ENCODE measurements around the gene PAK6.

PAK6 gene

DNA sequence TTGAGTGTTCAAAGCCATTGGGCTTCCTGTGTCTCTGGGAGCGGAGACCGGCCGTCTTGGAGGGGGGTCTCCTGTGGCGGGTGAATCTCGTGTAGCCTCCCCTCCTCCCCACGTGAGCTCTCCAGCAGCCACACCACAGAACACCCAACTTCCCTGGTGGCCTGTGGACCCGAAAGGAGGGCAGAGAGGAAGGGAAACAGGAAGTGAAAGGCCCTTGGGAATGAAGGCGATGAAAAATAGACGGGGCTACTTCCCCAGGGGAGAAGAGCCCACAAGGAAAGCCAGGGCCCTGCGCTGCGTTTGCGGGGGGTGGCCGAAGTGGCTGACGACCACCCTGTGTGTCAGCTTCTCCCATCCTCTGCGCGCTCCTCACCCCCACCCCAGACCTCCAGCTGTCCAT lies 38.6 kb downstream of the PAK6 start:
- no peak for DNase-seq (ENCODE audit: low read depth)

GRCh38 chr15:40278026-40278425 lies 39.2 kb downstream of the PAK6 start:
- DNase-seq (ENCODE audit: low read depth) = no peak

- no peak for DNase-seq (ENCODE audit: low read depth)
Observed at GRCh38 chr15:40279437-40280141, 40.7 kb downstream of the PAK6 start.

- DNase-seq (ENCODE audit: low read depth) = no peak
Observed at GRCh38 chr15:40280260-40281056, 41.6 kb downstream of the PAK6 start.

DNA sequence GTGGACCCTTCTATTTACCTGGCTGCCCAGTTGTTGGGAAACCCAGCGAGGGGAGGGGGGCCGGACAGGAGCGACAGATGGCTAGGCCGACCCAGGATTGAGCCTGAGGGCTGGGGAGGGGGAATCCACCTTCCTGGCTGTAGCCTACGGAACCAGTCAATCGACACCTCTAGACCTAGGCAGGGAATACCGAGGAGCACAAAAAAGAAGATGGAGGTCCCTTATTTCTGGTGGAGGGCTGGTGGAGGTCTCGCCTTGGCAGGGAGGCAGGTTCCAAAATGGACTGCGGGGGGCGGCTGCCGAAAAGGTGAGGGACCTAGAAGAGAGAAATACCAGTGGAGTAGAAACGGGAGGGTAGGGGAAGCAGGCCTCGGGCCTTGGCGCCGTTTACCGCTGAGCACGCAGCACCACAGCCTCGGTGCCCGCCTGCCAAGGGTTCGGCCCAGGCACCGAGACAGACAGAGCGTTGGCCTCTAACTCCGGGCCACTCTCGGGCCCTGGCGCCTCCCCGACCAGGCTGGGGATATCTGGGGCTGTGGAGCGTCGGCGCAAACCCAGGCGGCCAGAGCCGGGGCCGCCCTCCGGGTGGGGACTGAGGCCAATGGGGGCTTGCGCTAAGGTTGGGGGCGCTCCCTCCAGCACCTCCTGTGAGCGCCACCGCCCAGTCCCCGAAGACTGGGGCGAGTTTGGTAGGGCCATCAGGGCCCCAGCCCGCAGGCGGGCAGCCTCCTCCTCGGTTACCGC lies 42.4 kb downstream of the PAK6 start:
- no peak for DNase-seq (ENCODE audit: low read depth)

DNA sequence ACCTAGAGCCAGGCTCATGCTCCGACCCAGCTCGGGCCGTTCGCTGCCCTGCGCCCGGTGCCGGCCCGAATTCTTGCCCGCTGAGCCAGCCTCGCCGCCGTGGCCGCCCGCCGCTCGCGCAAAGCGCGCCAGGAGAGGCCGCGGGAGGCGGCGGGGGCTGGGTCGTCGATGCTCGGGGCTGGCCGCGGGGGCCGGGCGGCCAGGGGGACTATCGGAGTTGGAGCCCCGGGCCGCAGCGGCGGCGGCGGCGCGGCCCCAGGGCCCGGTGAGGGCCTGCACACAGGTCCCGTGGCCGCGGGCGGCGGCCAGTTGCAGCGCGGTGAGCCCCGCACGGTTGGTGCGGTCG lies 42.9 kb downstream of the PAK6 start:
- no peak for DNase-seq (ENCODE audit: low read depth)

DNA sequence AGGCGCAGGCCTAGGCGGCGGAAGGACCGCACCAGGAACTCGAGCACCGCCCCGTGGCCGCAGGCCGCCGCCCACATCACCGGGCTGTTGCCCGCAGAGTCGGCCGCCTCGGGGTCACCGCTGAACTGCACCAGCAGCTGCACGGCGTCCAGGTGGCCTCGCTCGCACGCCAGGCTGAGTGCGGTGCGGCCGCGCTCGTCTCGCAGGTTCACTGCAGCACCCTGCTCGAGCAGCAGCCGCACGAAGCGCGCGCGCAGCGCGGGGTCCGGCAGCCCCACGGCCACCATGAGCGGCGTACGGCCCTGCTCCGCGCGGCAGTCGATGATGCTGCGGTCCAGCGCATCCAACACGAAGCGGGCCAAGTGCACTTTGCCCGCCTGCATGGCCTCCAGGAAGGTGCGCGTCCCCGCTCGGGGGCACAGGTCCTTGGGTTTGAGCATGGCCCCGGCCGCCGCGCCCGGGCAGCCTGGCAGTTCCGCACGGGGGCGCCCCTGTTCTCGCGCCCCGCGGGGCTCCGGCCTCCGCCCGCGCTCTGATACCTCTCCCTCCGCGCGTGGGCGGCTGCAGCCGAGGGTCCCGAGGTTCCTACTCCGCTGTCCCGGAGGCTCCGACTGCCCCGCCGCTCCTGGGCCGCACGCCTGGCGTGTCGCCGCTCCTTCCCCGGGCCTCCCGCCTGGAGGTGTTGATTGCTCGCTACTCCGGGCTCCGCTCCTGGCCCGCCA lies 43.4 kb downstream of the PAK6 start:
- no peak for DNase-seq (ENCODE audit: low read depth)

DNA sequence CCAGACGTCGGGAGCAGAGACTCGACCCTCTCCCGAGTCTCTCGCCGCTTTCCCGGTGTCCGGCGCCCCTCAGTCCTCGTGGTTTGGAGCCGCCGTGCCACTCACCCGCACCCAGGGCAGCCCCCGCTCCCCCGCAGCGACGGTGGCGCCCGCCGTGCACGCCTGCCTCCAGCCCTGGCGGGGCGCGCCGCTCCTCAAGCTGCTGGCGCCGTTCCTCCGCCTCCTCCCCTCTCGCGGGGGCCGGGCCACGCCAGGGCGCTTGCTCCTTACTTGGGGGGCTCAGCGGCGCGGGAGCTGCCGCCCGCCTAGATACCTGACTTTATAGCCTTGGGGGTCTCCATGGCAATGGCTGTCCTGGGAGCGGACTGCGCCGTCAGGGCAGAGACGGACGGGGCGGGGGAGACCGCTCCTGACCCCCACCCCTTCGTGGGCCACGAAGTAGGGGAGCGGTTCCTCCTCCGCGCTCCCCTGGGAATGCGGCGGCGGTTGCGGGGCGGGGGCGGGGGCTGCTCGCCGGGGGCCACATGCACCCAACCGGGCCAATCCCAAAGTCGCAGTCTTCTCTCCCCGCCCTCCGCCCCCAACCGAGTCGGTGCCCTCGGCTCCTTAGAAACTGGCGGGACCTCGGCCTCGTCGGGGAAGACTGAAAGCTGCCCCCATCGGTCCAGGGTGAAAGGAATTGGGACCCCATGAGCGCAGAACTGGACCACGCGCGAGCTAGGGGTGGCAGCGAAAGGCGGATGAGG lies 44.2 kb downstream of the PAK6 start, which contains the start of gene ANKRD63:
Gene ANKRD63 (minus strand): TSS at position 196 of the 746 bp plus-strand sequence. CDS start 478 bp downstream, outside the sequence.
- DNase-seq (ENCODE audit: low read depth) = no peak

DNA sequence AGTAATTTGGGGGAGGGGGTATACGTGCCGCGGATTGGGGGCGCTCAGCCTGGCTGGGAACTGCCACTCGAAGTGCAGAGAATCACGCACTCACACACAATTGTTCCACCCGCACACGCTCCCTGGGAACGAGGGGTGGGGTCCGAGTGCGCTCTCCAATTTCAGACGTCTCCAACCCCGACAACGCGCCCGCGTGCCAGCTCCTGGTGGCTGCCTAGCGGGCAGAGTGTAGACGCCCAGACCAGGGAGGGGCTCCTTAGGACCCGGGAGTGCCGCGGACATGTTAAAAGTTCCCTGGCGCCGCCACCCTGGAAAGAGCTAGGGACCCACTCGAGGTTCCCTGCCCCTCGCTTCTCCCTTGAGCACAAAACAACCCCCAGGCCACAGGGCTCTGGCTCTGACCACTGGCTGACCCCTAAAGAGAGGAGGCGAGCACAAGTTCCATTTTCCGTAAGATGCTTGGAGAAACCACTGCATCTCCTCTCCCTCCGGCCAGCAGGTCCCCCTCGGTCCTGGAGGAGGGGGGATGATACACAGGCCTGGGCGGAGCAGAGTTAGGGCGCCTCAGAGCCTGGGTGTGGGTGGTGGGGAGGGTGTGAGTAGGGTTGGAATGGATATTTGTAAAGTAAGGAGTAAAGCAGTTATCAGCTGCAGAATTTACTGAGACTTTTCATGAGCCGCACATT lies 44.9 kb downstream of the PAK6 start:
- DNase-seq (ENCODE audit: low read depth) = no peak

DNA sequence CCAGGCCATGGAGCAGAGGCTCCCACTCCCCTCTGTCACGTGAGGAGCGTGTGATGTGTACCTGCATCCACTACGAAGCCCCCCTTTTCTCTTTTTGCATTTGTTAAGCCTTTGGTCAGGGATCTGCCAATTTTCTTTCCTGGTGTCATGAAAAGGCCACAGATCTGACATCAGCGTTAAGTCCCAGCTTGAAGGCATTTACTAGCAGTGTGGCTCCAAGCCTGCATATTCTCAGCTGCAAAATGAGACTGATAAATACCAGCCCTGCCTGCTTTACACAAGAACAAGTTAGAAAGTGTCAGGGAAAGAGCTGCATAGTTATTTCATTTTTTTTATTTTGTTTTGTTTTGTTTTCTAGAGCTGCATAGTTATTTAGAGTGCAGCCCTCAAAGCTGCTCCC lies 46.3 kb downstream of the PAK6 start:
- DNase-seq (ENCODE audit: low read depth) = no peak

- no peak for DNase-seq (ENCODE audit: low read depth)
Observed at GRCh38 chr15:40285554-40286011, 46.7 kb downstream of the PAK6 start.

DNA sequence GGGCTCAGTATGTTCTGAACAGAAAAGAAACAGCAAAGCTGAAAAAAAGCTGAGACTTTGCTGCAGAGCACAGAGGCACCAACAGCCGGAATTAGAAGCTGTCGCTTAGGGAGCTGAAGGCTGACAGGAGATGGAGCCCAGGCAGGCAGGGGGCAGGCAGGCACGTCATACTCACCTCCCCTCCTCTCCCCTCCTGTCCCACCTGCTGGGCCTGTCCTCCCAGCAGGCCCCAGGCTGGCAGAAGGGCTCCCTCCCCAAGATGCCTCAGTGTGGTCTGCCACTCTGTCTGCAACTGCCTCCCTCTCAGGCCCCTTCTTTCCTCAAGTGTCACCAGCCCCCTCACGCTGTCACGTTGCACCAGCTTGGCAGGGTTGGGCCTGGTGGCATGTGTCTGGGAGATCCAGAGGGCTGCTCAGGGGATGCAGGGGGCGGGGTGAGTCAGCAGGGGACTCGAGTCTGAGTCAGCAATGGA lies 47.2 kb downstream of the PAK6 start:
- DNase-seq (ENCODE audit: low read depth) = no peak

DNA sequence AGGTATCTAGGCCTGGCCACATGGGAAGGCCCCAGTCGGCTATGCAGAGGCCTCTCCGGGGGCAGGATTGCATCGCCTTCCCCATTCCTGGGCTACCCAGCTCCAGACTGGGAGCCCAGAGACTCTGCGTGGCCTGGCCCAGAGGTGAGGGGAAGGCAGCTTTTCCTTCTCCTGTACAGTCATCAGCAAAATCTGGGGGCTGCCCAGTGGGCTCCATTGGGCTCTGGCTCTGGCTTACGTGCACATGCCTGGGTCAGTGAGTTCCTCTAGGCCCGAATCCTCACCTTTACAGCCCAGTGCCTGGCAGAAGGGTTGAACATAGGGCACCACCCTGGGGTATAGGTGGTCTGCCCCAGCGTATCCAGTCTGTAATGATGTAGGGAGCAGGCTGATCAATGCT lies 47.9 kb downstream of the PAK6 start:
- DNase-seq (ENCODE audit: low read depth) = no peak

DNA sequence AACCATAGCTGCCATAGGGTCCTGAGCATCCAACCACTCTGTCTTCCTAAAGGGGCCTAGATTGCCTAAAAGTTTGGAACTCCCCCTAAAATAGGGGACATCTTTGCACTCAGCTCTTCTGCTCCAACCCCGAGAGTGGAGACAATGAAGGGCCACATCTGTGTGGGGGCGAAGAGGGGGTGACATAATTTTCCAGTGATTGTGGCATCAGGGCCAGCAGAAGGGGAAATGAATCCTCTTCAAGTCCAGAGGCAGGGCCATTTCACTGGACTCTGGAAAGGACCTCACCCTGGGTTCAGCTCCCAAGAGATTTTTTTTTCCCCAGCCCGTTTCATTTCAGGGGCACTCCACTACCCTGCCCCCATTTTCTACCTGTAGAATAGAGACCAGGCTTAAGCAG lies 48.6 kb downstream of the PAK6 start:
- no peak for DNase-seq (ENCODE audit: low read depth)

- no peak for DNase-seq (ENCODE audit: low read depth)
Observed at GRCh38 chr15:40287968-40288367, 49.1 kb downstream of the PAK6 start.

DNA sequence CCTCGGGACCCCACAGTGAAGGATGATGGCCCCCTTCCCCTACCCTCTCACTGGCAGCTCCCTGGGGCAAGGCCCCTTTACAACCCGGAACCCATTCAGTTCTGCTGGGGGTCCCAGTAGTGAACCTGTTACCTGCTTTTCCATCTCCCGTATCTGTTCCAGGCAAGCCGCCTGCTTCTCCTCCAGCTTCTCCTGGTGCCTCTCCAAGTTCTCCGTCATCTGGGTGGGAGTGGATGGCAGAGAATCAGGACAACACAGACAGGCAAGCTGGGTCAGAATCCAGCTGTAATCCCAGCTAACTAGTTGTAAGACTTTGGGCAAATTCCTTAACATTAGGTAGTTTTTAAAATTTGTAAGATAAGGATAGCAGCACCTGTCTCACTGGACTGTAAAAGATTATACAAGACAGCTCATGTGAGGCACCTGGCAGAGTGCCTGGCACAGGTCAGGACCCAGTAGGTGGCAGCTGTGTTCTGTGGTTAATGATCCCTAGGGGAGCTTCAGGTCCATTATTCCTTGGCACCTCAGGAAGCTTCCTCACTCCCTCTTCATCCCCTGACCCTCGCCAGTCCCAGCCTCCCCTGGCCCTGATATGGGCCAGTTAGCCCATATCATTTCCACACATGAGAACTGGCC lies 50.4 kb downstream of the PAK6 start:
- DNase-seq (ENCODE audit: low read depth) = no peak

DNA sequence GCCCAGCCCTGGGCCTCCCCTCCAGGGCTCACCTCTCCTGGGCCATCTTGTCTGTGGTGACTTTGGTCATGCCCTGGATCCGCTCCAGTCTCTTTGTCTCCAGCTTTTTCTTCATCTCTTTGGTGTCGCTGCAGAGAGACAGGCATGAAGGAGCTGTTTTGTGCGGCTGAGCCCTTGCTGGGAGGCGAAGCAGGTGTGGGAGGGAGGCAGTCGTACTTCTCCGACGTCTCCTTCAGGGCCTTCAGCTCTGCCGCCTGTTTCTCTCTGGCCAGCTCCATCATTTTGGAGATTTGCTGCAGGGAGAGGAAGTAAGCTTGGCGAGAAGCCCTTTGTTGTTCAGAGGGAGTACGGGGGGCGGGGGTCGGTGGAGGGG lies 51.7 kb downstream of the PAK6 start:
- DNase-seq (ENCODE audit: low read depth) = no peak

GRCh38 chr15:40290918-40291574 lies 52.2 kb downstream of the PAK6 start:
- no peak for DNase-seq (ENCODE audit: low read depth)

DNA sequence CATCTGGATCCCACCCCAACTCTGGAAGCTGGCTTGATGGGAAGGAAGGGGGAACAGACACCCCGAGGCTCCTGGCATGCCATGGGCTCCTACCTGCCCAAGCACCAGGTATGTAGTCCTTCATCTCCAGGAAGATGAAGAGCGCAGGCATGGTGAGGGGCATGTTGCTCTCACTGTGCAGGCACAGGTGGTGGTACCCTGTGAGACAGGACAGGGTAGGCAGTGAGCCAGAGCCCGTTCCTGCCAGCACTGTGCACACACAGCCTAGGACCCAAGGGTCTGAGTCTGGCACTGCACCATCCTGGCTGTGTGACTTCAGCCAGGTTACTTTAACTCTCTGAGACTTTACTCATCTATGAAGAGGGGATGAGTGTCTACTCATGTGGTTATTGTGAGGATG lies 53.4 kb downstream of the PAK6 start:
- no peak for DNase-seq (ENCODE audit: low read depth)

DNA sequence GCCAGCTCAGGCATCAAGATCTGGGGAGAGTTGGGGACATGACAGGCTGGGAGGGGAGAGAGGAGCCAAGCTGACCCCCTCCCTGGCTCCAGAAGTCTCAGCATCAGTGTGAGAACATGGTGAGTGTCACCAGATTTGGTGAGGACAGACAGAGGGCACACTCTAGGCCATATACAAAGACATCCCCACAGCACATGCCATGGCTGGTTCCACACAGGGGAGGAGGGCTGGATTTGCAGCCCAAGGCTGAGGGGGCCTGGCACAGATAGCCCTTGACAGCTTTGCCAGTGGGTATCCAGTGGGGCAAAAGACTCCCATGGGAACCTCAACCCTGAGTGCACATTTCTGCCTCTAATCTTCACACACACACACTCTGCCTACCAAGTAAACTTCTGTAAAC lies 54.1 kb downstream of the PAK6 start:
- no peak for DNase-seq (ENCODE audit: low read depth)

Data from GM04504 (cell line).